Breast epithelium (tissue), 3 donors: Measurements from ENCODE around the gene NOB1.

Experiments used
- CTCF ChIP-seq, 3 donors: fragments of 450-650 bp; IDR thresholded peaks; one replicate each; pipeline ENCODE4 v1.5.1; 2016 to 2017; ENCODE audit warnings: antibody characterized with exemption in 3 of 3, mild to moderate bottlenecking in 3 of 3, moderate library complexity in 3 of 3
- POLR2A ChIP-seq: fragments of 450-650 bp; IDR thresholded peaks from one replicate; pipeline ENCODE4 v1.6.1; 2016; ENCODE audit warnings: antibody characterized with exemption, mild to moderate bottlenecking, moderate library complexity

GRCh38 chr16:69787883-69788282 lies 33.2 kb upstream of the NOB1 start:
- no peak for TF ChIP-seq POLR2A
- TF ChIP-seq CTCF (IDR thresholded peaks at IDR 0.05), result no peak
